Sciatic nerve (tissue), 2 donors: ENCODE results near the gene NME7. TPM values are rescaled to one million over a fixed set of nuclear protein-coding genes. Genes with fewer than 3 reads are reported as not detected.

Experiments used
- ATAC-seq: fragments of 200-7000 bp; cut with Tn5 transposase; one replicate; pipeline ENCODE4 v1.9.1; 2020; ENCODE audit warnings: mild to moderate bottlenecking, moderate library complexity
- DNase-seq: peaks from one replicate; pipeline ENCODE4 v3.0.0-alpha.2; 2020; ENCODE audit warnings: low spot score
- intact Hi-C: fragments of 100-400 bp; cut with DNase I; formaldehyde crosslinking; loops from one replicate; pipeline ENCODE4 v1.14.2; 2022
- total RNA-seq: library from RNA; stranded (reverse); fragmentation: NEBNext Ultra II Directional; extraction: Animal tissue kit (Norgen Biotek cat#: 25700); gene quantifications from one replicate; pipeline ENCODE4 v1.2.1, GENCODE V29; 2021
- donor health status: DM: no; HTN: no; CAD: no.
- donor health status: DM: no; HTN: no; CAD: no.

Gene NME7
- total RNA-seq, 1 donor from 2014 or later, result 15.9 TPM

DNA sequence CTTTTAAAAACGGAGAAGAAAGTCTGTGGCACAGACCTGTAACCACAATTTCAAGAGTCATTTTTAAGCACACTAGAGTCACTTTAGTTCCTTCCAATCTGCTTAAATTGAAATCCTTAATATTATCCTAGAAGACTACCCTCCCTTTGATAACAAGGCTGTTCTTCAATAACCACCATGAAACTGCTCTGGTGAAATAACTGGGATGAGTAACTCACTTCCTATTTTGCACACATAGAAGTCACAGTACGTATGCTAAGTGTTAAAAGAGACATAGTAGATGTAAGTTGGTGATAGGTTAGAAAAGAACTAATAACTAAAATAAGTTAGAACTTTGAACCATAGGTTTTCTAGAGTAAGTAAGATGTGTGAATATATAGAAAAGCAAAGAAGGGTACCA lies 107.8 kb downstream of the NME7 start:
- DNase-seq (no peak), ATAC-seq (no peak)

DNA sequence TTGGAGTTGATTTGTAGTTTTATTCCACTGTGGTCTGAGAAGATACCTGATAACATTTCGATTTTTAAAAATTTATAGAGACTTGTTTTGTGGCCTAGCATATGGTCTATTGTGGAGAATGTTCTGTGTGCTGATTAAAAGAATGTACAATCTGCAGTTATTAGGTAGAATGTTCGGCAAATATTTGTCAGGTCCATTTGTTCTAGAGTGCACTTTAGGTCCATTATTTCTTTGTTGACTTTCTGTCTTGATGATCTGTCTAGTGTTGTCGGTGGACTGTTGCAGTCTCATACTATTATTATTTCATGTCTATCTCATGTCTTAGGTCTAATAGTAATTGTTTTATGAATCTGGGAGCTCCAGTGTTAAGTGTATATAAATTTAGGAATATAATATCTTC lies 116.8 kb downstream of the NME7 start:
- ATAC-seq (no peak), DNase-seq (no peak)
- intact Hi-C loops, result no loop called here

More for the DNA sequence above, 107.8 kb downstream of the NME7 start:
- intact Hi-C loops, result no loop called here

DNA sequence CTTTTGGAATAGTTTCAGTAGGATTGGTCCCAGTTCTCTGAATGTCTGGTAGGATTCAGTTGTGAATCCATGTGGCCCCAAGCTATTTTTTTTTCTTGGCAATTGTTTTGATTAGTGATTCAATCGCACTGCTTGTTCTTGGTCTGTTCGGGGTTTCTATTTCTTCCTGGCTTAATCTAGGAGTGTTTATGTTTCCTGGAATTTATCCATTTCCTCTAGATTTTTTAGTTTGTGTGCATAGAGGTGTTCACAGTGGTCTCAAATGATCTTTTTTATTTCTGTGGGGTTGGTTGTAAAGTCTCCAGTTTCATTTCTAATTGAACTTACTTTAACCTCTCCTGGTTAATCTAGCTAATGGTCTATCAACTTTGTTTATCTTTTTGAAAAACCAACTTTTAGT lies 117.6 kb downstream of the NME7 start:
- DNase-seq (no peak), ATAC-seq (no peak)
- intact Hi-C loops, result no loop called here

DNA sequence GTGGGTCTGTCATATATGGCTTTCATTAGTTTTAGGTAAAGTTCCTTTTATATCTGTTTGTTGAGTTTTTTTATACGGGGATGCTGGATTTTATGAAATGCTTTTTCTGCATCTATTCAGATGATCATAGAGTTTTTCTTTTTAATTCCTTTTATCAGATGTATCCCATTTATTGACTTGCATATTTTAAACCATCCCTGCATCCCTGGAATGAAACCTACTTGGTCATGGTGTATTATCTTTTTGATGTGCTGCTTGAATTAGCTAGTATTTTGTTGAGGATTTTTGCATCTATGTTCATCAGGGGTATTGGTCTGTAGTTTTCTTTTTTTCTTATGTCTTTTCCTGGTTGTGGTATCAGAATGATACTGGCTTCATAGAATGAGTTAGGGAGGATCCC lies 118.0 kb downstream of the NME7 start:
- ATAC-seq (no peak), DNase-seq (no peak)
- intact Hi-C loops, result no loop called here

DNA sequence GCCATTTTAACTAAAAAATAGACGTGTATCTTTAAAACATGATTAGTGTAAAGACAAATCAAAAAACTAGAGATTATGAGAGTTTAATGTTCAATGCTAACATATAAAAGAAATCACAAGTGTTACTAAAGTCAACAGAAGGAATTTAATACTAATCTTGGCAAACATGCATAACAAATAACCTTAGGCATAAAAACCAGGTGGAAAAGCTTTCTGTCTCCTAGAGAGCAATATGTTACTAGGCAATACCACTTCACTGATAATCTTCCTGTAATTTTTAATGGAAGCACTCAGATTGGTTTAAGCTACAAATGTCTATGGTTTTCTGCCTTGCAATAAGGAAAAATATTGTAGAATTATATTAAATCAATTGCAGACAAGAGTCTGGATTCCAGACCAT lies 121.9 kb downstream of the NME7 start:
- intact Hi-C loops, result no loop called here
- ATAC-seq (no peak), DNase-seq (no peak)

DNA sequence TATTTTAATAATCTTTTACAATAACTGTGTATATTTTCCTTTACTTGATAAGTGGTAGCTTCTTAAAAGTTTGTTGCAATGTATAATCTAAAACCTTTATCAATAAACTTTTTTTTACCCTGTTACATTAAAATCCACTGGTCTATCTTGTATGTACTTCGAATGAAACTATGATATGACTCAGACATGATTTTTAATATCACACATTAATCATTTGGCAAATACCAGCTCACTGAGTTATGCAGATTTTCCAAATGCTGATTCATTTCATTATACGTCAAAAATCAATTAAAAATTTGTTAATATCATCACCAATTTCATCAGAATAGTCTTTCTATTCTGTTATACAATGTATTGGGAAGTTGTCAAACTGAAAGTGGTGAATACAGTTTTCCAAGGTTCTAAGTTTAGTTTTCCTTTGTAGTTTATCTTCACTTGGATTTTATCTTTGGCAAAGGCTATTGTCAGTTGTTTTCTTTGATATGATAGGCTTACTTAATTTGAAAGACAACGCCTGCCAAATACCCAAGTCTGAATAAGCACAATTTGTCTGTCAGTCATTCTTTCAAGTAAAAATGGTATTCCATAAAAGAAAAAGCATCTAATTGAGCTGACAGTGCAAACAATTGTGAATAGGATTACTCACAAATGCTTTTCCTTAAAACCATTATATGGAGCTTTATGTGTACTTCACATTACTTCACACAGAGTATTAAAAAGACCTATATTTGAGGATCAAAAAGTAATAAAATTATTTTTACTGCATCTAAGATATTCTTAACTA lies 127.0 kb downstream of the NME7 start:
- DNase-seq, result no peak
- no peak for ATAC-seq
- intact Hi-C loops, result no loop called here

DNA sequence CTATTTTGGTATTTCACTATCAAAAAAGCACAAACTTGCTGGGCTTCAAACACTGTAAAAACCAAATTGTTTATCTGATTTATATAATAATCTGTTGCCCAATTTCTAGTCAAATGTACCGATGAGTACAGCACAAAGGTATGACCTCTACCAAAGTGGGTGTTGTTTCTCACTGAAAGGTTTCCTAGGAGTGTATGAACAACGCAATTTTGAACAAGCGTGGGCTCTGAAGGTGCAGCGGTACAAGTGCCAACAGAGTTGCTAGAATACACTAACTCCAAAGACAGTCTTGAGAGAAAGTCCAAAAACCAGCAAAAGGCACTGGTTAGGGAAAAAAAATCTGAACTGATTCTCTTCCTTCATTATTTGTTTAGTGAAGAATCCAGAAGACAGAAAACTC lies 130.7 kb downstream of the NME7 start:
- DNase-seq, result no peak
- intact Hi-C loops, result no loop called here
- no peak for ATAC-seq

DNA sequence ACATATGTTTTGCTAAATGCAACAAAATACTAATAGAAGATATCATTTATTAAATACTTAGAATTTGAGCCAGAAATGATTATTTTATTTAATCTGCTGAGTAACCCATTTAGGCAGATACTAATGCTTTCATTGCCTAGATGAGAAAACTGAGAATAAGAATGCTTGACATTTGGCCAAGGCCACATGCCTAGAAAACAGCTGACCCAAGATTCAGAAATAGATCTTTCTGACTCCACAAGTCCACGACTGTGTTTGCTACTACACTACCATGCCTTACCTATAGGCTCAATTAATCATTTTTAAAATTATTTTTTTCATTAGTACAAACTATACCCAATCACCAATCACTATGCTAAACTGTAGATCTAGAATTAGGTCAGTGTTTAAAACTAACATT lies 131.5 kb downstream of the NME7 start:
- no peak for DNase-seq
- ATAC-seq, result no peak
- intact Hi-C loops, result no loop called here

DNA sequence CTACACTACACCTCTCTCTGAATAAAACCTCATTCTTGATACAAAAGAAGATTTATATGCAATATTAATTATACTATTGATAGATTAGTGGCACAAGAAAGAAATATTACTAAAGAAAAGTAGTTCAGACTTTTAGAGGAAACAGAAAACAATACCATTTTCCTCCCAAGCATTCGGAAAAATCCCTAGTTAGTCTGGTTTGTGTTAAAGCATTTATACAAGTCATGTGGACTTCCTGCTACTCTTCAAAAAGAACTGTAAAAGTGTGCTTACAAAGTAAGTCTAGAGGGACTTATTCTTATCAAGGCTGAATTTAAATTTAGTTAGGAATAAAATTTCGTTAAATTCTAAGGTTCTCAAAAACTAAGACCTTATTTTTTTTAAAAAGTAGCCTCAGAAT lies 132.0 kb downstream of the NME7 start:
- ATAC-seq, result no peak
- intact Hi-C loops, result no loop called here
- DNase-seq, result no peak

DNA sequence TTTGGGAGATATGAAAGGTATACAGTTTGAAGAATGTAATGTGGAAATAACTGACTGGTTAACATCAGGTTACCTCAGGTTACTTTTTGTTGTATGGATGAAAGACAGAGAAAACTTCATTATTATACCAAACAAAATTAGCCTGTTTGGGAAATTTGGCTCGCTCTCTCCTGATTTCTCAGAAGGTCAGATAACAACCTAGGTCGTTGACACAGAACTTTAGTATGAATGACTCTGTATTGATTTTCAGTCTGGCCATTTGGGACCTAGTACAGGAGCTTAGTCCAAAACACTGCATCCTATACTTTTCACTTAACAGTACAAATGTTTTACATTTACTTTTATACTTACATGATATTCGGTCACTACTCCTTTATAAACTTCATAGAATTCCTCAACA lies 132.8 kb downstream of the NME7 start:
- DNase-seq, result no peak
- intact Hi-C loops, result no loop called here
- no peak for ATAC-seq

DNA sequence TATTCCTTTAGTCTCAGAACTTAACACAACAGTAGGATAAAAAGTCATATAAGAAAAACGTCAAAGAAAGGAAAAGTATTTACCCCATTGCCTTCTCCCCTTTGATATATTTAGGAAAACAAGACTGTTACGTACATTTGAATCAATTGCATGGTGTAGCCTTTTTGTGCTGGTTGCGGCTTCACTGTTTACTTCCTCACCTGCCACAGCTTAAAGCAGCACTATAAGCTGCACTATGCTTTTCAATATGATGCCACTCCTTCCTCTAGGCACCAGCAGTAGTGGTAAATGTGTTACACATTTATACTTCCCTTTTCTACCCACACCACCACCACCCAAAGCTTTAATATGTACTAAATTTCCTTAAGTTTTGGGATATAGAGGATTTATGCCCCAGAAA lies 150.0 kb downstream of the NME7 start:
- DNase-seq (no peak), ATAC-seq (no peak)
- intact Hi-C loops, result no loop called here

DNA sequence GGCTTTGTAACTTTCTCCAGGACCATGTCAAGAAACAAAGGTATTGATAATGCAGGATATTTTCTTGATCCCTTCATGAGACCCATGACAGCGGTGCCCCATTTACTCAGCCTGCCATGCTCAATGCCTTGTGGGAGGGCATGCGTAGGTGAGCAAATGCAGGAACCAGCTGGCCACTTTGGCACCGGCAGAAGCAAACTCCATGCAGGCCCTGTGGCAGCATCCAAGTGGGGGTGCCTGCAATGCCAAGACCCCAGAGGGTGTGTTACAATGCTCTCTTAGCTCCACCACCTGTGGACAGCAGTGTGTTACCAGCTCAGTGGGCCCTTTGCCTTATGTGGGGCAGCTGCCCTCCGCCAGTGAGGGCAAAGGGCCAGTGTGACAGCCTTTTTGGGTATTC lies 153.0 kb downstream of the NME7 start:
- DNase-seq (no peak), ATAC-seq (no peak)
- intact Hi-C loops, result no loop called here

DNA sequence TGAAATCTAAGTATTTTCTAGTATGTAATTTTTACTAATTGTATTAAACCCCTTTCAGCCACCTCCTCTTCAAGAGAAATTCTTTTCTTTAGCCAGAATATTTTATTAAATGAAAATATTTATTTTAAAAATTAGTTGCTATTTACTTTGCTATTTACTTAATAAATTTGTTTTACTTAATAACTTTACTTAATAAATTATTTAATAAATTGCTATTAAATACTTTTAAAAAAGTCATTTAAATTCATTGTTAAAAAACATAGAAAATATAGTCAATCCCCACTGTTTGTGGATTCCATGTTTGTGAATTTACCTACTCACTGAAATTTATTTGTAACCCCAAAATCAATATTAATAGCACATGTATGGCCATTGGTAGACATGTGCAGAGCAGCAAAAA lies 155.5 kb downstream of the NME7 start:
- ATAC-seq (no peak), DNase-seq (no peak)
- intact Hi-C loops, result no loop called here

DNA sequence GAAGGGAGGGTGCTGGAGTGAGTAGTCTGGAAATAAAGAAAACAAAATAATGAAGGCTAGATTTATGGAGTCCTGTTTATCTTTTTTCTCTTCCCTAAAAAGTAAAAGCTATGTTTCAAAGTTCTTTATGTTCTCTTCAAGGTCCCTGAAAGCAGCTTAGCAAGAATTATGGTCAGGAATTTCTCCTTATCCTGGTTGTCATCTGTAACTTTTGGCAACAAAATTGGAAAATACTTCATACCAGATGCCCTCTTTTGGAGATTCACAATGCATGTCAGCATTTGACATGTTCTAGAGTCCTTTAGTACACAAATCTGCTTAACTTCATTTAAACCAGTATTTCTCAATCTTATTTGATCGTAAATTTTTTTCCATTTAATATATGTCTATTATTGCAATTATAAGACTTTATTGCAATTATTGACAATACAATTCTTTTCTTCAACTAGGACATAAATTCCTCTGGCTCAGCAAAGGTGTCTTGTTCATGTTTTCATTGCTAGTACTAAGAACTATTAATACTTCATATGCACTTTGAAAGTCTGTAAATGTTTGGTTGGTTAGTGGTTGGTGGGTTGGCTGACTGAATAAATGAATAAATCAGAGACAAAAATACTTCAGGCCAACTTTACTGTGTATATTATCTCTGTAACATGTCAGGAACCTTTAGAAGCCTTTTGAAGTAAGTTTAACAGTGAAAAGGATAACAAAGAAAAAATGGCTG lies 159.6 kb downstream of the NME7 start:
- DNase-seq (no peak), ATAC-seq (no peak)
- intact Hi-C loops, result no loop called here

DNA sequence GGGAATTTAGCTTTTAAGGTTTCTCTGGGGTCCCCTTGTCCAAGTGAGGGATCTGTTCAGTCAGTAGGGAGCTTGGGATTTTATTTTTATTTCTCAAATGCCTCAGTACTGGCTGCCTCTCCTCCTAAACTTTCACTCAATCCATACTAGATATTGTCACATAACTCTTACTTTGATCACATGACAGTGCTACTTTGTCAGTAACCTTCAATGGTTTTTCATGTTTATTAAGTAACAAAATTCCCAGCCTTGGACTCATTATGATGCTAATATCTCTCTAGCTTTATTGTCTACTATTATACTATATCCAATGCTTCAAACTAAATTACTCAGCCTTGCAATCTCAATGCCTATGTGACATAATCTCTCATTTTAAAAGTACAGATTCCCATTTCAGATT lies 163.4 kb downstream of the NME7 start:
- DNase-seq (no peak), ATAC-seq (no peak)
- intact Hi-C loops, result no loop called here

DNA sequence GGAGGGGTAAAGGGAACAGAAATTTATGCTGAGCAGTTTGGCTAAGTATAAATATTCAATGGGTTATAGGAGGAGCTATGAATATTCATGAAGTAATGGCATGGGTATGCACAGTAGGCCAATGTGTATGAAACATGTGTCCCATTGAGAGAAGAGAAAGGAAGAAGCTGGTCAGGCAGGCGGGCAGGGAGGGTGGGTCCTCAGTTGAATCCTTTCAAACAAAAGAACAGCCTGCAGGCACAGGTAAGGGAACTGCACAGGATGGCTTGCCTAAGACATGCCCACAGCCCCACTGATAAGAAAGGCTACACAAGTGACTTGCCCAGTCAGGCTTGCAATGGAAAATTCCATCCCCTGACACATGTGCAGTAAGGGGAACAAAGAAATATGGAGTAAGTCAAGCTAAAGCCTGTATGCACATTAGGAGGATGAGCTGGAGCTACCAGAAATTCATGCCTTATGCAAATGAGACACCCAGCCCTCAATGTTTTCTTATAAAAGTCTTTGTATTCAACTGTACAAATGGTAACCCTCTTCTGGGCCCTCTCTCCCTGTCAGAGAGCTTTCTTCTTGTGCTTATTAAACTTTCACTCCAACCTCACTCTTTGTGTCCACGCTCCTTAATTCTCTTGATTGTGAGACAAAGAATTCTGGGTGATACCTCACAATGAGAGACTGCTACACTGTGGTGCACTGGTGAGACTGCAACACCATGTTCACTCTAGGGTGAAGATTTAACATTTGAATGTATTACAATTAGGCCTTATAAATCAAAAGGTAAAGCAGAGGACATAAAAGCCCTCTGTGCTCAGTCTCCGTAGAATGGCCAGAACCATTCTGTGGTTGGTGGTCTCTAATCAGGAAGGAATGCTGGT lies 164.6 kb downstream of the NME7 start:
- no peak for ATAC-seq
- DNase-seq, result no peak
- intact Hi-C loops, result no loop called here

DNA sequence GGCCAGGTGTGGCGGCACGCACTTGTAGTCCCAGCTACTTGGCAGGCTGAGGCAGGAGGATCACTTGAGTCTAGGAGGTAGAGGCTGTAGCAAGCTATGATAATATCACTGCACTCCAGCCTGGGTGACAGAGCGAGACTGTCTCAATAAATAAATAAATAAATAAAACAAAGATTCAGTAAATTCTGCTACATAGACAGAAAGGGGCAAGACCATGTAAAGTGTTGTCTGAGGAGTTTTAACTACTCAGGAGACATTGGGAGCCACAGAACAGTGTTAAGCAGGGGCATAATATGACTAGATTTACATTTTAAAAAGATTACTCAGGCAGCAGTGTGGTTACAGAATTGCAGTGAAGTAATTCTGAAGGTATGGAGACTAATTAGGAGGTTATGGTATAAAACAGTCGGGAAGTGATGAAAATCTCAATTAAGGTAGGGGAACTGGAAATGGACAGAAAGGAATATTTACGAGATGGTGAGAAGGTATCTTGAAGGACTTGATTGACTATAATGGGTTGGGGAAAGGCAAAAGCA lies 166.4 kb downstream of the NME7 start:
- DNase-seq, result no peak
- no peak for ATAC-seq
- intact Hi-C loops, result no loop called here

DNA sequence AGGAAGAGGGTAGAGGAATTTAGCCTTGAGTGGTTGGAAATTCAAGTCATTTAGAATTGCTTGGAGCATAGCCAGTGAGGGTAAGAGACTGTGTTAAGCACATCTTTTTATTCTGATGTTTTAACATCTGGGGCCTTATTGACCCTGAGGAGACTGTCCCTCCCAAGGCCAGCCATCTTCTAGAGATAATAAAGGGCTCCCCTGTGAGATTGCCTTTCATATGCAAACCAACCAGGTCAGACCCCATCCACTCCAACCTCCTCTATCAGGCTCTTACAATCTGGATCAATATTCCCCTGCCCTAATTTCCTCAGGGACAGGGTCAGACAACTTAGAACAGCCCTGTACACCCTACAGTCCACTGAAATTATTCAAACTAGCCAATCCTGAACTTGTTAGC lies 167.3 kb downstream of the NME7 start:
- intact Hi-C loops, result no loop called here
- DNase-seq (no peak), ATAC-seq (no peak)

DNA sequence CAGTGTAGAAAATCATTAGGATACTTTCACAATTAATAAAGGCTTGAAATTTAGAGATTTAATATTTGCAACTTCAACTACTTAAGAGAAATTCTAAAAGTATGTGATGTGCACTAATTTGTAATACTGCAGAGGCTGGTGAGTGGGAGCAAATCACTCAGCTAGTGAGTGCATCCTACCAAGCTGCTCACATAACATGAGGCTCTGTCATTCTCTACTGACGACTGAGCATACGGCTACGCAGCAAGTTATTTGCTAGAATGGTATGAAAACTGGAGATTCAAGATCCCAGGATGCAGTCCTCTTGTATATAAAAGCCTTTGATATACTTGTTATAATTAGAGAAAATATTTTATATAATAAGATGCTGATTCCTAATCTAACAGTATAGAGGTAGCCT lies 171.0 kb downstream of the NME7 start:
- DNase-seq, result no peak
- intact Hi-C loops, result no loop called here
- ATAC-seq, result no peak

DNA sequence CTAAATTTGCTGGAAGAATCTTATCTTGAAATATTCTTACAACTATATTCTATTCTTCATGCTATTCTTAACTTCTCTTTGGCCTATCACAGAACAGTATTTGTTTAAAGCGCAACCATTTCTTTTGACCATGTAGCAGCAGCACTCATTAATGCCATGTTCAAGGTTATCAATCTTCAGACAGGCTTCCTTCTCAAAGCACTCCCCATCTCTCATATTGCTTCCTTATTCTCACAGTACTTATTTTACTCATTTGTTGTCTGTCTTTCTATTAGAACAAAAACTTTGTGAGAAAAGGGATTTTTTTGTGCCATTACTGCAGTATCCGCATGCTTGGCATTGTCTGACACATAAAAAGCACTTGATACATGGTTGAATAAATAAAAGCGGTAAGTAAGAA lies 171.4 kb downstream of the NME7 start:
- ATAC-seq, result no peak
- intact Hi-C loops, result no loop called here
- DNase-seq, result no peak
